Medulla oblongata (tissue), 1 donor: Measurements from ENCODE around the gene IFNL3.
"Not testable (repeated sequence)": the region's sequence is repeated elsewhere in the genome, so short reads cannot be mapped to it uniquely, and the experiment has no call there.

Source experiments
- DNase-seq: peaks from one replicate; pipeline ENCODE4 v3.0.0-alpha.2; 2015; ENCODE audit errors: extremely low spot score

The IFNL3 gene

GRCh38 chr19:39253374-39254149 lies 8.8 kb upstream of the IFNL3 start:
- no peak for DNase-seq

DNA sequence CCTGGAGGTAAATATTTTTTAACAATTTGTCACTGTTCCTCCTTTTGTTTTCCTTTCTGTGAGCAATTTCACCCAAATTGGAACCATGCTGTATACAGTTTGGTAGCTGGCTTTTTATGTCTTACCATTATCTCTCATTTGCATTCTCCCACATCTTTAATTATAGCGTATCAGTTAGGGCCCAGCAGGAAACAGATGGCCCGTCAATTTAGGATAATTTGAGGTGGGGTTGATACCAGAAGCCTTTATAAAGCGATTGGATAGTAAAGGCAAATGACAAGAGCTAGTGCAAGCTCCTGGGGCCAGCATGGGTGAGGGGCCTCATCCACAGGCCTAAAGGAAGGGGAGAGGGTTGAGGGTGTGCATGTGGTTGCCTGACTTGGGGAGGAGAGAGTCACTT lies 7.7 kb upstream of the IFNL3 start:
- no peak for DNase-seq

GRCh38 chr19:39251846-39252245 lies 7.0 kb upstream of the IFNL3 start:
- no peak for DNase-seq

GRCh38 chr19:39251081-39251480 lies 6.3 kb upstream of the IFNL3 start:
- no peak for DNase-seq

DNA sequence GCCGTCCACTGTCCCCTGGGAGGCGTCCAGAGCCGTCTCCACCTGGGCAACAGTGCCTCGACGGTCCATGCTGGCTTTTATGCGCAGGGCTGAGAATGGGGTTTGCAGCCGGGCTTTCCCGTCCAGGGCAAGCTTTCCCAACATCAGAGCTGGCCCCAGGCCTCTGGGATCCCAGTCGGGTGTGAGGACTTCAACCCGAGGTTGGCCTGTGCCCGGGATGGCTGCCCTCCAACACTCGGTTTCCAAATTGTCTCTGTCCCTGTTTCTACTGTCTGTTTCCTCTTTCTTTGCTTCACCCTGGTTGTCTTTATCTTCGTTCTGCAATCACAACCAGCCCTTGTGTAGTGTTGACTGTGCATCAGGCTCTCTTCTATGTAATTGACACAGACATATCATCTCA lies 4.0 kb upstream of the IFNL3 start, which contains the start of gene IFNL4:
Gene IFNL4, minus strand, starts transcription at position 51 of the 400 bp plus-strand sequence.
- DNase-seq = no peak

DNA sequence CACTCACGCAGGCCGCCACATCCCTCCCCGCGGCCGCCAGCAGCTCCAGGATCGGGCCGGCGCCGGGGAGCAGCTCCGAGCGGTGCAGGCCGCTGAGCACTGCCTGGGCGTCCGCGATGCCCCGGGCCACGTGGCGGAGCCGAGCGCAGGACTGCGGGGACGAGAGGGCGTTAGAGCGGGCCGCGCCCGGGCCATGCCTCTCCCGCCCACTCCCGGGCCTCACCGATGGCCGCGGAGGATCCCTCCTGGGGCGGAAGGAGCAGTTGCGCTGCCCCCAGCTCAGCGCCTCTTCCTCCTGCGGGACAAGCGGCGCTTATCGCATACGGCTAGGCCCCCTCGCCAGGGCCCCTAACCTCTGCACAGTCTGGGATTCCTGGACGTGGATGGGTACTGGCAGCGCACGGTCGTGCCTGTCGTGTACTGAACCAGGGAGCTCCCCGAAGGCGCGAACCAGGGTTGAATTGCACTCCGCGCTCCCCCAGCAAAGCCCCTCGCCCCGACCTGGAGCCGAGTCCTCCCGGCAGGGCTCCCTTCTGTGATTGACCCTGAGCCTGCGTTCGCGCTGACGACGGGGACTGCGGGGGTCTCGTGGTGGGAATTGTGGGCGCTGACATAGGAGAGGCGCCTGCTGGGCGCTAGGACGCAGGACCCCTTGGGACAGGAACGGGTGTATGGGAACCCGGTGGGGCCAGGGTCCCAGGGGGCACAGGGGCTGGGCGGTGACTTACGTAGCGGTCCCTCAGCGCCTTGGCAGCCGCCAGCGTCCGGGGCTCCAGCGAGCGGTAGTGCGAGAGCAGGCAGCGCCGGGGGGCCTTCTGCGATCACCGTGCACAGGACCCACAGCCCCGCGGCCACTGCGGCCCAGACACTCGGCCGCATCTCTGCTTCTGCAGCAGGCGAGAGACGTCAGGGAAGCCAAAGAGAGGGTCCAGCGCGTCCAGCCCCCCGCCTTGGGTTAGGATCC lies 3.2 kb upstream of the IFNL3 start:
- DNase-seq = no peak

DNA sequence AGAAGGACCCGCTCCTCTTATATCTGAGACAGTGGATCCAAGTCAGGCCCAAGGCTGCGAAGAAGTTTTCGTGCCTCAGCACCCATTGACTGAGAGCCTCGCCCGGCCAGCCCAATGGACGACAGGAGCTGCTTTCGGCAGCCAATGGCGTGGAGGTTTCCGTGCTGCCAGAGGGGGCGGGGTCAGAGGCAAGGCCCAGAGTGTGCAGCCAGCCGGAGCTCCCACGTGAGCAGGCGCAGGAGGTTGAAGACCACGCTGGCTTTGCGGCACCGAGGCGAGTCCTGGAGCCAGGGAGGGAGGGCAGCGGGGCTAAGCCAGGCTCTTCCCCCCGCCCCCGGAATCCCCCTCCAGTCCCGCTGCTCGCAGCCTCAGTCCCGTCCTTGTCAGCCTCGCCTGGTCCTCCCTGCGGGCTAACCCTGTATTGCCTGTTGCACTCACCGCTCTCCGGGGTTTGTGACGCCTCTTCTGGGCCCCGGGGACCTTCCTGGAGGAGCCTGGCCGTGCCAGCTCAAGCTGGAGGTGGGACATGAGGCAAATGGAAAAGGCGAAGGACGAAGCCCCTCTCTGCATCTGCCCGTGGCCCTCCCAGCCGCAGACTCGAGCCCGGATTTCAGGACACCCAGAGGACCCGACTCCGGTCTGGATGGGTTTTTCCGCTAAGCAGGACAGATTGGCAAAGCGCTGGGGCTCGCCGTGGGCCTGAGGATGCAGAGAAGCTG lies 2.3 kb upstream of the IFNL3 start:
- no peak for DNase-seq

GRCh38 chr19:39245166-39245565 lies 360 bp upstream of the IFNL3 start:
- DNase-seq = not testable (repeated sequence)

GRCh38 chr19:39243741-39244140 lies 1.1 kb downstream of the IFNL3 start:
- not testable (repeated sequence) for DNase-seq

DNA sequence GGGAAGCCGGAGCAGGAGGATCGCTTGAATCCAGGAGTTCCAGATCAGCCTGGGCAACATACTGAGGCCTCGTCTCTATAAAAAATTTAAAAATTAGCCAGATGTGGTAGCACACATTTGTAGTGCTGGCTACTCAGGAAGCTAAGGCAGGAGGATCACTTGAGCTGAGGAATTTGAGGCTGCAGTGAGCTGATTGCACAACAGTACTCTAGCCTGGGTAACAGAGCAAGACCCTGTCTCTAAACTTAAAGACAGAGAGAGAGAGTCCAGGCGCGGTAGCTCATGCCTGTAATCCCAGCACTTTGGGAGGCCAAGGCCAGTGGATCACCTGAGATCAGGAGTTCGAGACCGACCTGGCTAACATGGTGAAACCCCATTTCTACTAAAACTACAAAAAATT lies 4.4 kb downstream of the IFNL3 start:
- DNase-seq = no peak

DNA sequence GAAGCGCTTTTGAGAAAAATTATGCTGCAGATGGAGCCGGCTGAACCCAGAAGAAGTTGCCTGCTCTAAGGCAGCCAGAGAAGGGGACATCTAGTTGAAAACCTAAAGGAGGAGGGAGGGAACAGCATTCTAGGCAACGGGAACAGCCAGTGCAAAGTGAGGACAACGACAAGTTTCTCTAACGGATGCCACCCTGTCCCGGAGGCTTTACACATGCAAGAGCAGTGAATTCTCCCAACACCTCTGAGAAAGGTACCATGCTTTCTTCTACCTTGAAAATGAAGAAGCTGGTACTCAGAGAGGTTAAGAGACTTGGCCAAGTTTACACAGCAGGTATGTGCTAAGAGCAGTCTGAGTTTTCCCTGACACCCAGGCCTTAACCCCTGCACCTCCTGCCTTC lies 5.9 kb downstream of the IFNL3 start:
- no peak for DNase-seq

DNA sequence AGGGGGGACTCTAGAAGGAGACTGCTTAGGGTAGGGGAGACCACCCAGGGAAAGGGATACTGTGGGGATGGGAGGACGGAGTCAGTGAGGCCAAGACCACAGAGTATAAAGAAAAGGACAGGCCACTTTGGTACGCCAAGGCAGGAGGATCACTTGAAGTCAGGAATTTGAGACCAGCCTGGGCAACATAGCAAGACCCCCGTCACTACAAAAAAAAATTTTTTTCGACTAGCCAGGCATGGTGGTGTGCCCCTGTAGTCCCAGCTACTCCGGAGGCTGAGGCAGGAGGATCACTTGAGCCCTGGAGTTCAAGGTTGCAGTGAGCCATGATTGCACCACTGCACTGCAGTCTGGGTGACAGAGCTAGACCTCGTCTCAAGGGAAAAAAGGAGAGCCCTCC lies 6.6 kb downstream of the IFNL3 start:
- no peak for DNase-seq

DNA sequence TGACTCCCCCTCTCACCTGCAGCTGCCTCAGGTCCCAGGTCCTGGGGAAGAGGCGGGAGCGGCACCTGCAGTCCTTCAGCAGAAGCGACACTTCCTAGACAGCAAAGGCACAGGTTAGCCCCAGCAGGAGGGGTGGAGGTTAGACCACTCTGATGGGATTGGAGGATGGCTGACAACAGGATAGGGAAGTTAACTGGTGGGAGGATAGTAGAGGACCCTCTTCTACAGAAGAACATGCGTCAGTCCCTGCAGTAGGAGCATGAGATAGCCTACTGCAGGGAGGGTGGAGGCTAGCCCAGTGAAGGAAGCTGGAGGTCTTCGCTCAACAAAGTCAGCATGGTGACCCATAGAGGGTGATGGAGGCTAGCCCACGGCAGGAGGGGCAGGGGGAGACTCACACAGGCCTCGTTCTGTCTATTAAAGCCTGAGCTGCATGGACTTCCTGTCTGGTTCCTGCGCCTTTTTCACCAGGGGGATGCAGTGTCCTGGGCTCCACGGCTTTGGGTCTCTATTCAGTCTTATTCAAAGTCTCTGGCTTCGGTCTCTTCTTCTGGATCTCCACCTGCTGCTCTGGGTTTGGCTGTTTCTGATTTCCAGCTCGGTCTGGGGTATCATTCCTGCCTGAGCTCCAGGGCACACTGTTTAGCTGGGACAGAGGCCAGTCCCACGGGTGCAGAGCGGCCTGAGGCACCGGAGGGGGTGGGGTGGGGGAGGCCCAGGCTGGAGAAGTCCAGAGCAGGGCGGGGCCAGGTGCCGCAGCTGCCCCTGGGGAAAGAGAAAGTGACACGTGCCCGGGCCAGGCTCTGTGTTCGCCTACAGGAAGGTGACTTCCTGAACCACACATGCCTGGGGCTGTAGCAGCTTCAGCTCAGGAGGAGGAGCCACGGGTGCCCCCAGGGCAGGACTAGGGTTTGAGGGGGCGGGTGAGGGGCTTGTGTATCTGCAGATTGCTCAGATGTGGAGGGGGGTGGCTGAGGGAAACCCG lies 7.3 kb downstream of the IFNL3 start:
- DNase-seq = no peak

- DNase-seq = no peak
Measured at GRCh38 chr19:39236527-39236926, 8.3 kb downstream of the IFNL3 start.

DNA sequence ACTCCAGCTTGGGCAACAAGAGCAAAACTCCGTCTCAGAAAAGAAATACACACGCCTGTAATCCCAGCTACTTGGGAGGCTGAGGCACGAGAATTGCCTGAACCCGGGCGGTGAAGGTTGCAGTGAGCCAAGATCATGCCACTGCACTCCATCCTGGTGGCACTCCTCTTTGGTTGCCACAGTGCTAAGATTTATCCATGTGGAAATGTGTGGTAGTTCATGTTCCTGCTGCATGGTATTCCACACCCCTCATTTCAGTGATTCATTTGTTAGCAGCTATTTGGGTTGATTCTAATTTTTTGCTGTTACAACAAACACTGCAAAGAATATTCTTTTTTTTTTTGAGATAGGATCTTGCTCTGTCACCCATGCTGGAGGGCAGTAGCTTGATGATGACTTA lies 12.1 kb downstream of the IFNL3 start:
- no peak for DNase-seq

DNA sequence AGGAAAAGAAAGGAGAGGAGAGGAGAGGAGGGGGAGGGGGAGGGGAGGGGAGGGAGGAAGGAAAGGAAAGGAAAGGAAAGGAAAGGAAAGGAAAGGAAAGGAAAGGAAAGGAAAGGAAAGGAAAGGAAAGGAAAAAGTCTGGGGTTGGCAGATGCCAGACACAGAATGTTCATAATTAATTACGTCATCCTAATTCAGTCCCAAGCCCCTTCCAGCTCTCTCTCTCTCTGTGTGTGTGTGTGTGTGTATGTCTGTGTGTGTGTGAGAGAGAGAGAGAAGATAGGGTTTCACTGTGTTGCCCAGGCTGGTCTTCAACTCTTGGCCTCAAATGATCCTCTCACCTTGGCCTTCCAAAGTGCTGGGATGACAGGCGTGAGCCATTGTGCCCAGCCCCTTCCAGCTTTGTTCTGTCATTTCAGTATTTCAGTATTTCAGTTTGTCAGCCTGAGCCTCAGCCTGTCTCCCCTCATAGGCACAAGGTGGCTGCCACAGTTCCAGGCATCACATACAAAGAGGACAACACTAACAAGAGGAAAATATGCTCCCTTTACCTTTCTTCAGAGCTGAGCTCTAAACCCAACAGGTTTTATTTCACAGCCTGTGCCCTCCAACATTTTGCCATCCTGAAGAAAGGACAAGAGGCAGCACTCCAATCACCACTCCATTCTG lies 14.6 kb downstream of the IFNL3 start:
- DNase-seq = no peak

DNA sequence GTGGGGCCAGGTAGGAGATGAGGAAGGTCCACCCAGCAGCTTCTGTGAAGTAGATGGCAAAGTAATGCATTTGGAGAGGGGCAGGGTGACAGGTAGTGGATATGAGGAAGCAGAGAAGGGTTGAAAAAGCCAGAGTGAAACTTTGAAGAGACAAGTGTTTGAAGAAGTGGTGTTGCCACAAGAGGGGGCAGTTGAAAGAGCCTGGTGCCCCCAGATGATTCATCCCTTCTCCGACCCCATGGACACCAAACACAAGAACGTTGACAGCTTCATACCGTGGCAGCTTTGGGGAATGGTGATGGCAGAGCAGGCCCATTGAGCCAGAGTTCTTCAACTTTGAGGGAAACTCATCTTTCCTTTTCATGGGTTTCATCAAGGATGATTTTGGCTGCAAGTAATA lies 19.9 kb downstream of the IFNL3 start:
- DNase-seq = no peak

- DNase-seq = no peak
Measured at GRCh38 chr19:39223703-39224279, 21.0 kb downstream of the IFNL3 start.

DNA sequence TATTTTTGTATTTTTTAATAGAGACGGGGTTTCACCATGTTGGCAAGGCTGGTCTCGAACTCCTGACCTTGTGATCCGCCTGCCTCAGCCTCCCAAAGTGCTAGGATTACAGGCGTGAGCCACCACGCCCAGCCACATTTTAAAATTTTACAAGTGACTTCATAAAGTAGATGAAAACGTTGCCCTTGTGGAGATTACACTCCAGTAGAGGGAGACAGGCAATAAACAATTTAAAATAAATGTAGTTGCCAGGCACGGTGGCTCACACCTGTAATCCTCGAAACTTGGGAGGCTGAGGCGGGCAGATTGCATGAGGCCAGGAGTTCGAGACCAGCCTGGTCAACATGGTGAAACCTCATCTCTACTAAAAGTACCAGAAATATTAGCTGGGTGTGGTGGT lies 25.7 kb downstream of the IFNL3 start:
- not testable (repeated sequence) for DNase-seq
